Liver (tissue), 9 donors: Measurements from ENCODE around the gene ADAMTS2. TPM values are rescaled to one million over a fixed set of nuclear protein-coding genes. Genes with fewer than 3 reads are reported as not detected.

Experiments
- DNase-seq: peaks from one replicate; pipeline ENCODE4 v3.0.0-alpha.2; 2017; ENCODE audit warnings: low spot score
- H3K27ac ChIP-seq, 2 donors: one replicate each; pipeline ENCODE4 v1.7.0; 2013; ENCODE audit warnings: inconsistent platforms in 2 of 2, low read length in 2 of 2, control low read depth in 1 of 2, low read depth in 1 of 2, mild to moderate bottlenecking in 1 of 2
- H3K27me3 ChIP-seq, 4 donors: one replicate each; pipeline versions ENCODE4 v1.6.1 to v1.7.0; 2013; ENCODE audit warnings: low read length in 3 of 4, inconsistent platforms in 1 of 4, mild to moderate bottlenecking in 1 of 4, moderate library complexity in 1 of 4; ENCODE audit not compliant: control insufficient read depth in 4 of 4, insufficient read depth in 4 of 4
- H3K36me3 ChIP-seq, 4 donors: one replicate each; pipeline versions ENCODE4 v1.6.1 to v1.7.0; 2013; ENCODE audit warnings: low read length in 3 of 4, mild to moderate bottlenecking in 3 of 4, low read depth in 1 of 4, moderate library complexity in 1 of 4; ENCODE audit not compliant: control insufficient read depth in 4 of 4, insufficient read depth in 3 of 4
- H3K4me1 ChIP-seq, 4 donors: one replicate each; pipeline versions ENCODE4 v1.6.1 to v1.7.0; 2013; ENCODE audit warnings: low read length in 3 of 4, mild to moderate bottlenecking in 3 of 4, moderate library complexity in 1 of 4; ENCODE audit not compliant: control insufficient read depth in 4 of 4, insufficient read depth in 4 of 4
- H3K4me3 ChIP-seq, 3 donors: one replicate each; pipeline versions ENCODE4 v1.6.1 to v1.7.0; 2013; ENCODE audit warnings: low read length in 3 of 3, control low read depth in 1 of 3, low read depth in 1 of 3, mild to moderate bottlenecking in 1 of 3
- H3K9ac ChIP-seq, 2 donors: one replicate each; pipeline ENCODE4 v1.7.0; 2013; ENCODE audit warnings: low read length in 2 of 2, mild to moderate bottlenecking in 2 of 2, moderate library complexity in 2 of 2, control low read depth in 1 of 2, low read depth in 1 of 2
- H3K9me3 ChIP-seq, 4 donors: one replicate each; pipeline versions ENCODE4 v1.6.1 to v1.7.0; 2013; ENCODE audit warnings: low read length in 3 of 4; ENCODE audit not compliant: control insufficient read depth in 4 of 4
- EGR1 ChIP-seq, 2 donors: IDR thresholded peaks; 2 replicates each; pipeline ENCODE4 v1.6.1; 2016 to 2018; ENCODE audit warnings: antibody characterized with exemption in 2 of 2, low read depth in 2 of 2
- FOXA1 ChIP-seq: IDR thresholded peaks from 2 replicates; pipeline ENCODE4 v1.6.1; 2016; ENCODE audit warnings: antibody characterized with exemption
- FOXA2 ChIP-seq: IDR thresholded peaks from 2 replicates; pipeline ENCODE4 v1.6.1; 2016; ENCODE audit warnings: antibody characterized with exemption
- GABPA ChIP-seq, 2 donors: IDR thresholded peaks in 1 of 2; conservative IDR thresholded peaks in 1 of 2; 2 replicates each; pipeline ENCODE4 v1.6.1; 2016; ENCODE audit warnings: antibody characterized with exemption in 2 of 2, mild to moderate bottlenecking in 1 of 2, moderate library complexity in 1 of 2
- HNF4A ChIP-seq, 2 donors: conservative IDR thresholded peaks; 2 replicates each; pipeline ENCODE4 v1.6.1; 2016; ENCODE audit warnings: antibody characterized with exemption in 2 of 2, mild to moderate bottlenecking in 2 of 2
- HNF4G ChIP-seq: IDR thresholded peaks from 2 replicates; pipeline ENCODE4 v1.6.1; 2016; ENCODE audit warnings: antibody characterized with exemption
- JUND ChIP-seq, 2 donors: IDR thresholded peaks; 2 replicates each; pipeline ENCODE4 v1.6.1; 2016; ENCODE audit warnings: antibody characterized with exemption in 2 of 2
- NR2F2 ChIP-seq: IDR thresholded peaks from 2 replicates; pipeline ENCODE4 v1.6.1; 2016; ENCODE audit warnings: antibody characterized with exemption
- RAD21 ChIP-seq, 2 donors: IDR thresholded peaks; 2 replicates each; pipeline ENCODE4 v1.6.1; 2016; ENCODE audit warnings: antibody characterized with exemption in 2 of 2, mild to moderate bottlenecking in 2 of 2
- RXRA ChIP-seq, 2 donors: IDR thresholded peaks; 2 replicates each; pipeline ENCODE4 v1.6.1; 2017 to 2018; ENCODE audit warnings: antibody characterized with exemption in 2 of 2, mild to moderate bottlenecking in 1 of 2
- SP1 ChIP-seq: IDR thresholded peaks from 2 replicates; pipeline ENCODE4 v1.6.1; 2018; ENCODE audit warnings: antibody characterized with exemption, mild to moderate bottlenecking
- TAF1 ChIP-seq: conservative IDR thresholded peaks from 2 replicates; pipeline ENCODE4 v1.6.1; 2016; ENCODE audit warnings: antibody characterized with exemption, mild to moderate bottlenecking
- YY1 ChIP-seq: IDR thresholded peaks from 2 replicates; pipeline ENCODE4 v1.6.1; 2016; ENCODE audit warnings: antibody characterized with exemption, mild to moderate bottlenecking
- WGBS: extraction: QIAGEN DNeasy Blood & Tissue Kit; methylation state at CpG from one replicate; pipeline ENCODE4 v1.1.7; 2013; 5-methylcytosine and 5-hydroxymethylcytosine counted together
- polyA plus RNA-seq, 2 donors: library from polyadenylated mRNA; stranded (reverse) in 1 of 2; unstranded in 1 of 2; fragments of 200-250 nt in 1 of 2; fragments of >200 nt in 1 of 2; fragmentation: Nextera tagmentation in 1 of 2; extraction: Ambion mirVana in 1 of 2; gene quantifications; one replicate each; pipeline versions ENCODE4 v1.2.1 to v1.2.3, GENCODE V29; 2013 to 2015
- total RNA-seq, 2 donors: library from RNA; depleted of rRNA; stranded (reverse); fragments of >200 nt; gene quantifications; one replicate each; pipeline ENCODE4 v1.2.3, GENCODE V29; 2014
- TF ChIP-seq, protein P1 (sequence below): IDR thresholded peaks from 2 replicates; pipeline ENCODE4 v1.6.1; 2016; ENCODE audit warnings: antibody characterized with exemption
- TF ChIP-seq, protein P2 (sequence below): IDR thresholded peaks from 2 replicates; pipeline ENCODE4 v1.6.1; 2016; ENCODE audit warnings: antibody characterized with exemption, mild to moderate bottlenecking
- TF ChIP-seq, protein P3 (sequence below): IDR thresholded peaks from 2 replicates; pipeline ENCODE4 v1.6.1; 2016; ENCODE audit warnings: antibody characterized with exemption
- TF ChIP-seq, protein P4 (sequence below): fragments of 150-350 bp; IDR thresholded peaks from 2 replicates; pipeline ENCODE4 v1.5.1; 2017; ENCODE audit warnings: improper control_type of control experiment, low read depth, low read length; ENCODE audit not compliant: missing input control
- TF ChIP-seq, protein P5 (sequence below): IDR thresholded peaks from 2 replicates; pipeline ENCODE4 v1.6.1; 2016; ENCODE audit warnings: antibody characterized with exemption
- donor health status: healthy.
- donor health status: healthy.
- donor health status: healthy.
- donor health status: healthy.
- donor health status: healthy.

The ADAMTS2 gene
- total and polyA plus RNA-seq, 4 donors: 2.7 to 24.3 (median 12.0) TPM

DNA sequence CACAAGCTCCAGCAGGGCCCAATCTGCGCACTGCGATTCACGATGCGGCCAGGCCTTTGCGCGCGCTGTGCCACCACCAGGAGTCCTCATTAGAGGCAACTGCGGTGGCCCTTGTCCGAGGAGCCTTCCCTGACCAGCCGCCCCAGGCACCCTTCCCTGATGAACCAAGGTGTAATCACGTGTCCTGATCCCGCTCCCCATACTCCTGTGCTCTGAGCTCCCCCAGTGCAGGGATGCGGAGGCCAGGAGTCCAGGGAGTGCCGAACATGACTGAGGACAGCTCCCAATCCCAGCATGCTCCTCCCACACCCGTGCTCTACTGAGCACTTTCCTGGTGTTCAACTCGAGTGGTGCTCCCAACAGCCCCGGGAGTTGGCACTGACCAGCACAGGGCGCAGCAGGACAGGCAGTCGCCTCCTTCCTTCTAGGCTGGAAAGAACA is 150.3 kb downstream of the ADAMTS2 start:
- Histone ChIP-seq H3K36me3 (no peaks in the 10 kb centered on the region), H3K27me3 (no peaks in the 10 kb centered on the region), H3K27ac (no peak overlapping the region), H3K4me3 (no peak overlapping the region), H3K9me3 (no peaks in the 10 kb centered on the region), H3K9ac (no peak overlapping the region), H3K4me1 (peaks cover 0 to 7% (median 0%) of the 10 kb centered on the region in 4 donors)
- 92% methylated on average over 19 of the region's 19 CpGs for WGBS
- no peak for TF ChIP-seq JUND (IDR thresholded peaks at IDR 0.05)
- TF ChIP-seq HNF4G: no peak
- no peak for TF ChIP-seq HNF4A (conservative IDR thresholded peaks at IDR 0.05)
- TF ChIP-seq, protein P1, sequence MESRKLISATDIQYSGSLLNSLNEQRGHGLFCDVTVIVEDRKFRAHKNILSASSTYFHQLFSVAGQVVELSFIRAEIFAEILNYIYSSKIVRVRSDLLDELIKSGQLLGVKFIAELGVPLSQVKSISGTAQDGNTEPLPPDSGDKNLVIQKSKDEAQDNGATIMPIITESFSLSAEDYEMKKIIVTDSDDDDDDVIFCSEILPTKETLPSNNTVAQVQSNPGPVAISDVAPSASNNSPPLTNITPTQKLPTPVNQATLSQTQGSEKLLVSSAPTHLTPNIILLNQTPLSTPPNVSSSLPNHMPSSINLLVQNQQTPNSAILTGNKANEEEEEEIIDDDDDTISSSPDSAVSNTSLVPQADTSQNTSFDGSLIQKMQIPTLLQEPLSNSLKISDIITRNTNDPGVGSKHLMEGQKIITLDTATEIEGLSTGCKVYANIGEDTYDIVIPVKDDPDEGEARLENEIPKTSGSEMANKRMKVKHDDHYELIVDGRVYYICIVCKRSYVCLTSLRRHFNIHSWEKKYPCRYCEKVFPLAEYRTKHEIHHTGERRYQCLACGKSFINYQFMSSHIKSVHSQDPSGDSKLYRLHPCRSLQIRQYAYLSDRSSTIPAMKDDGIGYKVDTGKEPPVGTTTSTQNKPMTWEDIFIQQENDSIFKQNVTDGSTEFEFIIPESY: no peak
- no peak for TF ChIP-seq SP1
- TF ChIP-seq YY1: no peak
- no peak for TF ChIP-seq EGR1 (IDR thresholded peaks at IDR 0.05; ENCODE audit: low read depth in 2 of 2)
- no peak for TF ChIP-seq NR2F2
- TF ChIP-seq, protein P2, sequence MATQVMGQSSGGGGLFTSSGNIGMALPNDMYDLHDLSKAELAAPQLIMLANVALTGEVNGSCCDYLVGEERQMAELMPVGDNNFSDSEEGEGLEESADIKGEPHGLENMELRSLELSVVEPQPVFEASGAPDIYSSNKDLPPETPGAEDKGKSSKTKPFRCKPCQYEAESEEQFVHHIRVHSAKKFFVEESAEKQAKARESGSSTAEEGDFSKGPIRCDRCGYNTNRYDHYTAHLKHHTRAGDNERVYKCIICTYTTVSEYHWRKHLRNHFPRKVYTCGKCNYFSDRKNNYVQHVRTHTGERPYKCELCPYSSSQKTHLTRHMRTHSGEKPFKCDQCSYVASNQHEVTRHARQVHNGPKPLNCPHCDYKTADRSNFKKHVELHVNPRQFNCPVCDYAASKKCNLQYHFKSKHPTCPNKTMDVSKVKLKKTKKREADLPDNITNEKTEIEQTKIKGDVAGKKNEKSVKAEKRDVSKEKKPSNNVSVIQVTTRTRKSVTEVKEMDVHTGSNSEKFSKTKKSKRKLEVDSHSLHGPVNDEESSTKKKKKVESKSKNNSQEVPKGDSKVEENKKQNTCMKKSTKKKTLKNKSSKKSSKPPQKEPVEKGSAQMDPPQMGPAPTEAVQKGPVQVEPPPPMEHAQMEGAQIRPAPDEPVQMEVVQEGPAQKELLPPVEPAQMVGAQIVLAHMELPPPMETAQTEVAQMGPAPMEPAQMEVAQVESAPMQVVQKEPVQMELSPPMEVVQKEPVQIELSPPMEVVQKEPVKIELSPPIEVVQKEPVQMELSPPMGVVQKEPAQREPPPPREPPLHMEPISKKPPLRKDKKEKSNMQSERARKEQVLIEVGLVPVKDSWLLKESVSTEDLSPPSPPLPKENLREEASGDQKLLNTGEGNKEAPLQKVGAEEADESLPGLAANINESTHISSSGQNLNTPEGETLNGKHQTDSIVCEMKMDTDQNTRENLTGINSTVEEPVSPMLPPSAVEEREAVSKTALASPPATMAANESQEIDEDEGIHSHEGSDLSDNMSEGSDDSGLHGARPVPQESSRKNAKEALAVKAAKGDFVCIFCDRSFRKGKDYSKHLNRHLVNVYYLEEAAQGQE: no peak
- no peak for TF ChIP-seq RAD21 (IDR thresholded peaks at IDR 0.05)
- TF ChIP-seq GABPA (IDR thresholded peaks at IDR 0.05 in 1 of 2, conservative IDR thresholded peaks at IDR 0.05 in 1 of 2): no peak
- no peak for TF ChIP-seq TAF1
- no peak for TF ChIP-seq FOXA2
- TF ChIP-seq, protein P3, sequence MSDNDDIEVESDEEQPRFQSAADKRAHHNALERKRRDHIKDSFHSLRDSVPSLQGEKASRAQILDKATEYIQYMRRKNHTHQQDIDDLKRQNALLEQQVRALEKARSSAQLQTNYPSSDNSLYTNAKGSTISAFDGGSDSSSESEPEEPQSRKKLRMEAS: no peak
- TF ChIP-seq, protein P4, sequence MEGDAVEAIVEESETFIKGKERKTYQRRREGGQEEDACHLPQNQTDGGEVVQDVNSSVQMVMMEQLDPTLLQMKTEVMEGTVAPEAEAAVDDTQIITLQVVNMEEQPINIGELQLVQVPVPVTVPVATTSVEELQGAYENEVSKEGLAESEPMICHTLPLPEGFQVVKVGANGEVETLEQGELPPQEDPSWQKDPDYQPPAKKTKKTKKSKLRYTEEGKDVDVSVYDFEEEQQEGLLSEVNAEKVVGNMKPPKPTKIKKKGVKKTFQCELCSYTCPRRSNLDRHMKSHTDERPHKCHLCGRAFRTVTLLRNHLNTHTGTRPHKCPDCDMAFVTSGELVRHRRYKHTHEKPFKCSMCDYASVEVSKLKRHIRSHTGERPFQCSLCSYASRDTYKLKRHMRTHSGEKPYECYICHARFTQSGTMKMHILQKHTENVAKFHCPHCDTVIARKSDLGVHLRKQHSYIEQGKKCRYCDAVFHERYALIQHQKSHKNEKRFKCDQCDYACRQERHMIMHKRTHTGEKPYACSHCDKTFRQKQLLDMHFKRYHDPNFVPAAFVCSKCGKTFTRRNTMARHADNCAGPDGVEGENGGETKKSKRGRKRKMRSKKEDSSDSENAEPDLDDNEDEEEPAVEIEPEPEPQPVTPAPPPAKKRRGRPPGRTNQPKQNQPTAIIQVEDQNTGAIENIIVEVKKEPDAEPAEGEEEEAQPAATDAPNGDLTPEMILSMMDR: no peak
- TF ChIP-seq RXRA (IDR thresholded peaks at IDR 0.05): no peak
- no peak for TF ChIP-seq FOXA1
- TF ChIP-seq, protein P5, sequence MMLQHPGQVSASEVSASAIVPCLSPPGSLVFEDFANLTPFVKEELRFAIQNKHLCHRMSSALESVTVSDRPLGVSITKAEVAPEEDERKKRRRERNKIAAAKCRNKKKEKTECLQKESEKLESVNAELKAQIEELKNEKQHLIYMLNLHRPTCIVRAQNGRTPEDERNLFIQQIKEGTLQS: no peak
- DNase-seq: no peak
